Measurements from ENCODE around the gene C2orf42. TPM values are rescaled to one million over a fixed set of nuclear protein-coding genes. Genes with fewer than 3 reads are reported as not detected.

Gene C2orf42
- total RNA-seq, 1 donor from 2014 or later = 18.8 TPM

- DNase-seq (ENCODE audit: extremely low spot score, unreplicated experiment) = no peak
Observed at GRCh38 chr2:70118798-70119454, 71.9 kb downstream of the C2orf42 start.

DNA sequence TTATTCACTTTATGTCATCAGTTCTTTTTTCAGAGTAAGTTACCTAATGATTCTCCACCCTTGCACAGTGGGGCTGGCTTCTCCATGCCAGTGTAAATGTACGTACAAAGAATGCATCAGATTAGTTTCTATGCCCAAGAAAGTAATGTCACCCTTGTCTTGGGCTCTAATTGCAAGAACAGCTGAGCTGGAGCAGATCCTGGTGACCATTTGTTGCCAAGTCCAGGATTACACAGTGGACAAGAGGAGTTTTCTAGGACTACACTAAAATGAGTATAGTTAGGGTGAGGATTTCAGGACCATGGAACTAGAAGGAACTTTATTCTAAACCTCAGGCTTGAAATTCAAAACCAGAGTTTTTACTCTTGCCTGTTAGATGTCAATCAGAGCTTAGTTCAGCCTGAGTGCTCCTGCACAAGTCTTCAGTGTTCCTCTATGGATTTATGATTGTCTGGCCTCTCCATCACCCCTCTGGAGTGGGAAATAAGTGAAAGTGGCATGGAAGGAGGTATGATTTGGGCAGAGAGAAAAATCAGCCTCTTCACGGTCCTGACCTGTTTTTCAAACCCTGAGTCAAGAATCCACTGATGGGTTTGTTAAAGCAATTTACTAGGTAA, 73.8 kb downstream of the C2orf42 start:
- no peak overlapping the region for H3K4me3 Mint-ChIP-seq
- TF ChIP-seq, protein P1, sequence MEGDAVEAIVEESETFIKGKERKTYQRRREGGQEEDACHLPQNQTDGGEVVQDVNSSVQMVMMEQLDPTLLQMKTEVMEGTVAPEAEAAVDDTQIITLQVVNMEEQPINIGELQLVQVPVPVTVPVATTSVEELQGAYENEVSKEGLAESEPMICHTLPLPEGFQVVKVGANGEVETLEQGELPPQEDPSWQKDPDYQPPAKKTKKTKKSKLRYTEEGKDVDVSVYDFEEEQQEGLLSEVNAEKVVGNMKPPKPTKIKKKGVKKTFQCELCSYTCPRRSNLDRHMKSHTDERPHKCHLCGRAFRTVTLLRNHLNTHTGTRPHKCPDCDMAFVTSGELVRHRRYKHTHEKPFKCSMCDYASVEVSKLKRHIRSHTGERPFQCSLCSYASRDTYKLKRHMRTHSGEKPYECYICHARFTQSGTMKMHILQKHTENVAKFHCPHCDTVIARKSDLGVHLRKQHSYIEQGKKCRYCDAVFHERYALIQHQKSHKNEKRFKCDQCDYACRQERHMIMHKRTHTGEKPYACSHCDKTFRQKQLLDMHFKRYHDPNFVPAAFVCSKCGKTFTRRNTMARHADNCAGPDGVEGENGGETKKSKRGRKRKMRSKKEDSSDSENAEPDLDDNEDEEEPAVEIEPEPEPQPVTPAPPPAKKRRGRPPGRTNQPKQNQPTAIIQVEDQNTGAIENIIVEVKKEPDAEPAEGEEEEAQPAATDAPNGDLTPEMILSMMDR (conservative IDR thresholded peaks at IDR 0.05) = no peak
- no peaks in the 10 kb centered on the region for H3K9me3 Mint-ChIP-seq
- DNase-seq (ENCODE audit: extremely low spot score, unreplicated experiment) = no peak
- no peak overlapping the region for H3K27ac Mint-ChIP-seq
- H3K4me1 Mint-ChIP-seq (ENCODE audit: unreplicated experiment) = peaks cover 32% of the 10 kb centered on the region
- no peaks in the 10 kb centered on the region for H3K27me3 Mint-ChIP-seq
- no peaks in the 10 kb centered on the region for H3K36me3 Mint-ChIP-seq

More at GRCh38 chr2:70118798-70119454, 71.9 kb downstream of the C2orf42 start:
- TF ChIP-seq, protein P1 (conservative IDR thresholded peaks at IDR 0.05) = no peak
- Mint-ChIP-seq H3K9me3 (no peaks in the 10 kb centered on the region), H3K4me1 (ENCODE audit: unreplicated experiment) (peaks cover 26% of the 10 kb centered on the region), H3K4me3 (peak overlapping the region; percentile 68), H3K27me3 (no peaks in the 10 kb centered on the region), H3K36me3 (no peaks in the 10 kb centered on the region), H3K27ac (peak overlapping the region; percentile 55)

GRCh38 chr2:70115646-70116442, 75.0 kb downstream of the C2orf42 start:
- Mint-ChIP-seq H3K27me3 (no peaks in the 10 kb centered on the region), H3K4me3 (no peak overlapping the region), H3K27ac (no peak overlapping the region), H3K36me3 (no peaks in the 10 kb centered on the region), H3K9me3 (no peaks in the 10 kb centered on the region), H3K4me1 (ENCODE audit: unreplicated experiment) (peaks cover 35% of the 10 kb centered on the region)
- TF ChIP-seq, protein P1 (conservative IDR thresholded peaks at IDR 0.05) = no peak
- DNase-seq (ENCODE audit: extremely low spot score, unreplicated experiment) = no peak

DNA sequence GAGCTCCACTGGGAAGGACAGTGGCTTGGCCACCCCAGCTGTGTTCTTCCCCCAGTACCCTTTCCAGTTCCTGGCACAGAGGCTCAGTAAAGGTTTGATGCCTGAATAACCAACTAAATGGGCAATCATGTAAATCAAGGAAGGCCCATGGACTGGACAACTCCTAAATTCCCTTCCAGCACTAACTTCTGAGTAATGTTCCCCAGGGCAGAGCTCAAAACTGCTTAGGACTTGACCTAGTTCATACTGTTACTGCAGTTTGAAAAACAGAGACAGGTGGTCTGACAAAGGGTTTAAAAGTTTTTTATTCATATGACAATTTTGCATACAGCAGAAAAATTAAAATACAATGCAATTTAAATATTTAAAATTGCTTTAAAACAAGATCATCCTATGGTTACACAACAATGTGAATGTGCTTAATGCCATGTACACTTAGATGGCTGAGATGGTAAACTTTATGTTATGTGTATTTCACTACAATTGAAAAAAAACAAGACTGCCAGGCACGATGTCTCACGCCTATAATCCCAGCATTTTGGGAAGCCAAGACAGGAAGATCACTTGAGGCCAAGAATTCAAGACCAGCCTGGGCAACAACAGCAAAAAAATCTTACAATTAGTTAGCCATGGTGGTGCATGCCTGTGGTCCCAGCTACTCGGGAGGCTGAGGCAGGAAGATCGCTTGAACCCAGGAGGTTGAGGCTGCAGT, 77.3 kb downstream of the C2orf42 start:
- no peaks in the 10 kb centered on the region for H3K36me3 Mint-ChIP-seq
- no peak for DNase-seq (ENCODE audit: extremely low spot score, unreplicated experiment)
- H3K9me3 Mint-ChIP-seq = no peaks in the 10 kb centered on the region
- TF ChIP-seq, protein P1 (conservative IDR thresholded peaks at IDR 0.05) = no peak
- no peak overlapping the region for H3K27ac Mint-ChIP-seq
- H3K4me1 Mint-ChIP-seq (ENCODE audit: unreplicated experiment) = peaks cover 40% of the 10 kb centered on the region
- no peak overlapping the region for H3K4me3 Mint-ChIP-seq
- H3K27me3 Mint-ChIP-seq = no peaks in the 10 kb centered on the region

Data from type B pancreatic cell (in vitro differentiated cells).